ENCODE data around the gene ADAMTS8. TPM values are rescaled to one million over a fixed set of nuclear protein-coding genes. Genes with fewer than 3 reads are reported as not detected.

ADAMTS8 gene
- polyA plus RNA-seq, 1 of the 3 experiments (the other 2 are of a cell fraction), result not detected

DNA sequence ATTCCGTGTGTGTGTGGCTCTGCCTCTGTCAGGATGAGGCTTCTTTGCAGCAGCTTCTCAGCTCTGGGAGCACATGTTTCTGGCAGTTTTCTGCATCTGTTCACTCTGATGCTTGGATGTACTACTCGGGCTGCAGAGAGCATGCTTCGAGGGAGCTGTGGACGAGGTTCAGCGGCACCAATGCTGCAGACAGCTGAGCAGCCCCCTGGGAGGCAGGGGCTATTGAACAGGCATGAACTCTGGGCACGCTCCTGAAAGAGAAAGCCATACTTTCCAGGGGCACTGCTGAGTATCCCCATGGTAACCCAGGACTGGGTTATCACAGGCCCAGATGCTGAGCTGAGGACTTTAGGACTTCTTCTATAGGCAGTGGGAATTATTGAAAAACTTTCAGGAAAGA, 33.8 kb downstream of the ADAMTS8 start:
- H3K4me3 ChIP-seq (ENCODE audit: low read depth in 2 of 2, low read length in 1 of 2), result no peak overlapping the region
- H3K9me3 ChIP-seq, result no peaks in the 10 kb centered on the region
- H3K27ac ChIP-seq (ENCODE audit: low read depth in 2 of 2, low read length in 1 of 2), result no peak overlapping the region
- TF ChIP-seq CTCF (IDR thresholded peaks at IDR 0.05), result no peak
- TF ChIP-seq, protein P1, sequence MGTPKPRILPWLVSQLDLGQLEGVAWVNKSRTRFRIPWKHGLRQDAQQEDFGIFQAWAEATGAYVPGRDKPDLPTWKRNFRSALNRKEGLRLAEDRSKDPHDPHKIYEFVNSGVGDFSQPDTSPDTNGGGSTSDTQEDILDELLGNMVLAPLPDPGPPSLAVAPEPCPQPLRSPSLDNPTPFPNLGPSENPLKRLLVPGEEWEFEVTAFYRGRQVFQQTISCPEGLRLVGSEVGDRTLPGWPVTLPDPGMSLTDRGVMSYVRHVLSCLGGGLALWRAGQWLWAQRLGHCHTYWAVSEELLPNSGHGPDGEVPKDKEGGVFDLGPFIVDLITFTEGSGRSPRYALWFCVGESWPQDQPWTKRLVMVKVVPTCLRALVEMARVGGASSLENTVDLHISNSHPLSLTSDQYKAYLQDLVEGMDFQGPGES (IDR thresholded peaks at IDR 0.05; ENCODE audit: low read depth, low read length), result no peak
- TF ChIP-seq CHD2 (IDR thresholded peaks at IDR 0.05; ENCODE audit: low read length, partially characterized antibody), result no peak
- TF ChIP-seq GABPA (IDR thresholded peaks at IDR 0.05; ENCODE audit: low read depth), result no peak
- no peak for TF ChIP-seq NRF1 (IDR thresholded peaks at IDR 0.05; ENCODE audit: low read depth, low read length)
- TF ChIP-seq TAF1 (IDR thresholded peaks at IDR 0.05; ENCODE audit: borderline replicate concordance, low read depth, low read length), result no peak
- no peak for TF ChIP-seq NFIC (IDR thresholded peaks at IDR 0.05; ENCODE audit: borderline replicate concordance)
- TF ChIP-seq TCF12 (IDR thresholded peaks at IDR 0.05), result no peak
- TF ChIP-seq FOSL2 (IDR thresholded peaks at IDR 0.05; ENCODE audit: borderline replicate concordance, low read depth), result no peak
- TF ChIP-seq RFX5 (IDR thresholded peaks at IDR 0.05; ENCODE audit: low read length), result no peak
- TF ChIP-seq, protein P2, sequence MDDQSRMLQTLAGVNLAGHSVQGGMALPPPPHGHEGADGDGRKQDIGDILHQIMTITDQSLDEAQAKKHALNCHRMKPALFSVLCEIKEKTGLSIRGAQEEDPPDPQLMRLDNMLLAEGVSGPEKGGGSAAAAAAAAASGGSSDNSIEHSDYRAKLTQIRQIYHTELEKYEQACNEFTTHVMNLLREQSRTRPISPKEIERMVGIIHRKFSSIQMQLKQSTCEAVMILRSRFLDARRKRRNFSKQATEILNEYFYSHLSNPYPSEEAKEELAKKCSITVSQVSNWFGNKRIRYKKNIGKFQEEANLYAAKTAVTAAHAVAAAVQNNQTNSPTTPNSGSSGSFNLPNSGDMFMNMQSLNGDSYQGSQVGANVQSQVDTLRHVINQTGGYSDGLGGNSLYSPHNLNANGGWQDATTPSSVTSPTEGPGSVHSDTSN (IDR thresholded peaks at IDR 0.05), result no peak
- TF ChIP-seq EP300 (IDR thresholded peaks at IDR 0.05; ENCODE audit: borderline replicate concordance in 1 of 2, low read depth in 1 of 2, low read length in 1 of 2), result no peak
- no peak for TF ChIP-seq ELF1 (IDR thresholded peaks at IDR 0.05)
- TF ChIP-seq MEF2A (IDR thresholded peaks at IDR 0.05; ENCODE audit: borderline replicate concordance, low read depth), result no peak
- no peak for TF ChIP-seq REST (IDR thresholded peaks at IDR 0.05; ENCODE audit: low read depth, low read length)
- no peak for TF ChIP-seq EZH2phosphoT487 (IDR thresholded peaks at IDR 0.05; ENCODE audit: borderline replicate concordance, low read depth)
- TF ChIP-seq POLR2AphosphoS5 (IDR thresholded peaks at IDR 0.05; ENCODE audit: low read depth, low read length), result no peak
- no peak for TF ChIP-seq USF2 (IDR thresholded peaks at IDR 0.05; ENCODE audit: borderline replicate concordance, low read depth, low read length)
- no peak for TF ChIP-seq FOXJ3 (CRISPR knock-in tag; IDR thresholded peaks at IDR 0.05)
- no peak for TF ChIP-seq ZBTB33 (IDR thresholded peaks at IDR 0.05; ENCODE audit: borderline replicate concordance, low read depth)
- no peaks in the 10 kb centered on the region for H3K79me2 ChIP-seq (ENCODE audit: insufficient read depth)
- H3K9ac ChIP-seq, result no peak overlapping the region
- H3K36me3 ChIP-seq (replicated peaks in 1 of 2; ENCODE audit: control insufficient read depth in 1 of 2, insufficient read depth in 2 of 2, low read length in 1 of 2), result no peaks in the 10 kb centered on the region
- DNase-seq, result no peak
- H3K4me2 ChIP-seq, result no peak overlapping the region
- ChIA-PET POLR2A (no interaction called here), CTCF (interaction anchor here (1.2 to 1.4 kb wide), 2 partner anchors 468 to 522 kb away, joined by 4 to 5 read pairs; partner anchors contain the start of gene SNX19)
- no peaks in the 10 kb centered on the region for H4K20me1 ChIP-seq (ENCODE audit: insufficient read depth)
- H3F3A ChIP-seq (replicated peaks; ENCODE audit: insufficient read depth), result no peaks in the 10 kb centered on the region
- H3K27me3 ChIP-seq (ENCODE audit: insufficient read depth), result no peaks in the 10 kb centered on the region; the same call in 1 of the 2 replicates
- WGBS (ENCODE audit: low lambda C conversion rate), result 38% methylated on average over 5 of the region's 6 CpGs
- H3K9me2 ChIP-seq, result no peaks in the 10 kb centered on the region
- H3K4me1 ChIP-seq (ENCODE audit: control insufficient read depth in 1 of 2, insufficient read depth in 2 of 2, low read depth in 1 of 2, low read length in 1 of 2), result no peaks in the 10 kb centered on the region; a peak in 1 of 4 replicates
- H2AFZ ChIP-seq (ENCODE audit: low read depth), result no peak overlapping the region
